Measurements from ENCODE around the gene AK2.

Gene AK2

DNA sequence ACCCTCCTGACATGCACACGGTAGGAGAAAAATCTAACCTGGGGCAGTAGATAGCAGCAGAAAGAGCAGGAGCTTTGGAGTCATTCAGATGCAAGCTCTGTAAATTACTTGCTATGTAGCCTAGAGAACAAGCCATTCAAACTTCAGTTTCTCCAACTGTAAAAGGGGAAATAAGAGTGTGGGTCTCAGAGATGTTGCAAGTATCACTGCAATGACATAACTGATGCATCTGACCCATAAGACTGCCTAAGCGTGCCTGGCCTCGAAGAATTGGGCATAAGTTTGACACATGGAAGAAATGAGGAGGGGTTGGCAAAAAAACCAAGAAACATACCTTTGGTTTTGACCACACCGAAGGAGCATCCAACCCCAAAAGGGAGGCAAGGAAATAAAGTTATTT, 5.2 kb downstream of the AK2 start:
- no peaks in the 10 kb centered on the region for H3K27me3 ChIP-seq (ENCODE audit: insufficient read depth, poor library complexity, severe bottlenecking)
- TF ChIP-seq SPI1 (IDR thresholded peaks at IDR 0.05; ENCODE audit: borderline replicate concordance, low read depth) (no peak), POLR2AphosphoS5 (IDR thresholded peaks at IDR 0.05; ENCODE audit: low read depth) (no peak), GABPA (IDR thresholded peaks at IDR 0.05; ENCODE audit: low read depth) (no peak)
- TF ChIP-seq, protein P1, sequence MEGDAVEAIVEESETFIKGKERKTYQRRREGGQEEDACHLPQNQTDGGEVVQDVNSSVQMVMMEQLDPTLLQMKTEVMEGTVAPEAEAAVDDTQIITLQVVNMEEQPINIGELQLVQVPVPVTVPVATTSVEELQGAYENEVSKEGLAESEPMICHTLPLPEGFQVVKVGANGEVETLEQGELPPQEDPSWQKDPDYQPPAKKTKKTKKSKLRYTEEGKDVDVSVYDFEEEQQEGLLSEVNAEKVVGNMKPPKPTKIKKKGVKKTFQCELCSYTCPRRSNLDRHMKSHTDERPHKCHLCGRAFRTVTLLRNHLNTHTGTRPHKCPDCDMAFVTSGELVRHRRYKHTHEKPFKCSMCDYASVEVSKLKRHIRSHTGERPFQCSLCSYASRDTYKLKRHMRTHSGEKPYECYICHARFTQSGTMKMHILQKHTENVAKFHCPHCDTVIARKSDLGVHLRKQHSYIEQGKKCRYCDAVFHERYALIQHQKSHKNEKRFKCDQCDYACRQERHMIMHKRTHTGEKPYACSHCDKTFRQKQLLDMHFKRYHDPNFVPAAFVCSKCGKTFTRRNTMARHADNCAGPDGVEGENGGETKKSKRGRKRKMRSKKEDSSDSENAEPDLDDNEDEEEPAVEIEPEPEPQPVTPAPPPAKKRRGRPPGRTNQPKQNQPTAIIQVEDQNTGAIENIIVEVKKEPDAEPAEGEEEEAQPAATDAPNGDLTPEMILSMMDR (IDR thresholded peaks at IDR 0.05; ENCODE audit: insufficient read depth, low read length), result no peak
- TF ChIP-seq, protein P2, sequence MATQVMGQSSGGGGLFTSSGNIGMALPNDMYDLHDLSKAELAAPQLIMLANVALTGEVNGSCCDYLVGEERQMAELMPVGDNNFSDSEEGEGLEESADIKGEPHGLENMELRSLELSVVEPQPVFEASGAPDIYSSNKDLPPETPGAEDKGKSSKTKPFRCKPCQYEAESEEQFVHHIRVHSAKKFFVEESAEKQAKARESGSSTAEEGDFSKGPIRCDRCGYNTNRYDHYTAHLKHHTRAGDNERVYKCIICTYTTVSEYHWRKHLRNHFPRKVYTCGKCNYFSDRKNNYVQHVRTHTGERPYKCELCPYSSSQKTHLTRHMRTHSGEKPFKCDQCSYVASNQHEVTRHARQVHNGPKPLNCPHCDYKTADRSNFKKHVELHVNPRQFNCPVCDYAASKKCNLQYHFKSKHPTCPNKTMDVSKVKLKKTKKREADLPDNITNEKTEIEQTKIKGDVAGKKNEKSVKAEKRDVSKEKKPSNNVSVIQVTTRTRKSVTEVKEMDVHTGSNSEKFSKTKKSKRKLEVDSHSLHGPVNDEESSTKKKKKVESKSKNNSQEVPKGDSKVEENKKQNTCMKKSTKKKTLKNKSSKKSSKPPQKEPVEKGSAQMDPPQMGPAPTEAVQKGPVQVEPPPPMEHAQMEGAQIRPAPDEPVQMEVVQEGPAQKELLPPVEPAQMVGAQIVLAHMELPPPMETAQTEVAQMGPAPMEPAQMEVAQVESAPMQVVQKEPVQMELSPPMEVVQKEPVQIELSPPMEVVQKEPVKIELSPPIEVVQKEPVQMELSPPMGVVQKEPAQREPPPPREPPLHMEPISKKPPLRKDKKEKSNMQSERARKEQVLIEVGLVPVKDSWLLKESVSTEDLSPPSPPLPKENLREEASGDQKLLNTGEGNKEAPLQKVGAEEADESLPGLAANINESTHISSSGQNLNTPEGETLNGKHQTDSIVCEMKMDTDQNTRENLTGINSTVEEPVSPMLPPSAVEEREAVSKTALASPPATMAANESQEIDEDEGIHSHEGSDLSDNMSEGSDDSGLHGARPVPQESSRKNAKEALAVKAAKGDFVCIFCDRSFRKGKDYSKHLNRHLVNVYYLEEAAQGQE (IDR thresholded peaks at IDR 0.05; ENCODE audit: insufficient replicate concordance, low read depth), result no peak
- peak in 1 of 2 experiments; percentile 71 for DNase-seq (ENCODE audit: low read depth in 1 of 2, low spot score in 1 of 2)
- peak overlapping the region; percentile 28 for H3K4me3 ChIP-seq (replicated peaks; ENCODE audit: insufficient read depth, low read length)
- peak overlapping the region; percentile 70 for H3K27ac ChIP-seq (replicated peaks)

DNA sequence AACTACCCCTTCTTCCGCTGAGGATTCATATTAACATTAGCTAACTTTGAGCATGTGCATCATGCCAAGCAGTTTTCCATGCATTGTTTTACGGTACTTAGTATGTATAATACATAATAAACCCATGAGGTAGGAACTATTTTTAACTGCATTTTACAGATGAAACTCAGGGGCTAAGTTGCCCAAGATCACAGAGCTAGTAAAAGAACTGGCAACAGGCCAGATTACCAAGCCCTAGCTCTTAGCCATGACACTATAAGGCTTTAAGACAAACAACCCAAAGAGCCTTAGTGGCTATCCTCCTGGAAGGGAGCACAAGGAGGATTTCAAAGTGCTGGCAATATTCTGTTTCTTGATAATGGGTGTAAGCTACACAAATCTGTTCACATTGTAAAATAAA, 6.1 kb downstream of the AK2 start:
- Histone ChIP-seq H3K27me3 (ENCODE audit: insufficient read depth, poor library complexity, severe bottlenecking) (no peaks in the 10 kb centered on the region), H3K27ac (replicated peaks) (peak overlapping the region; percentile 70), H3K4me3 (replicated peaks; ENCODE audit: insufficient read depth, low read length) (no peak overlapping the region)
- no peak for TF ChIP-seq GABPA (IDR thresholded peaks at IDR 0.05; ENCODE audit: low read depth)
- TF ChIP-seq, protein P2 (IDR thresholded peaks at IDR 0.05; ENCODE audit: insufficient replicate concordance, low read depth), result no peak
- peak in 1 of 2 experiments; percentile 42 for DNase-seq (ENCODE audit: low read depth in 1 of 2, low spot score in 1 of 2)

DNA sequence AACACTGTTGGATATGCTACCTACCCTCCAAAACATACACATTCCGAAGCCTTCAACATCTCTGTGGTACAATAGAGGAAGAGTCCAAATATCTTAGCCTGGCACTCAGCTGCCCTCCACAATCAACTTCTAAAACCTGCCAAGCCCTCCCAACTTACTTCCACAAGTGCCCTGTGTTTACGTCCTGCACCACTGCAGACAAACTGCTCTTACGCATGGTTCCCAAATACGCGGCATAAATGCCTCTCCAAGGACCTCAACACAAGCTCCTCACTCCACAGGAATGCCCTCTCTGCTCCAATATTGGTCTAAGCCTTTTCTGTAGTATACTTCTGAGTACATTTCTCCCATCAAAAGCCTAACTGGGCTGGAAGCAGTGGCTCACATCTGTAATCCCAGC, 6.8 kb downstream of the AK2 start:
- DNase-seq (ENCODE audit: low read depth in 1 of 2, low spot score in 1 of 2), result no peak
- TF ChIP-seq, protein P2 (IDR thresholded peaks at IDR 0.05; ENCODE audit: insufficient replicate concordance, low read depth), result no peak
- TF ChIP-seq GABPA (IDR thresholded peaks at IDR 0.05; ENCODE audit: low read depth), result no peak
- TF ChIP-seq POLR2AphosphoS5 (IDR thresholded peaks at IDR 0.05; ENCODE audit: low read depth), result no peak
- TF ChIP-seq, protein P1 (IDR thresholded peaks at IDR 0.05; ENCODE audit: insufficient read depth, low read length), result no peak
- TF ChIP-seq SPI1 (IDR thresholded peaks at IDR 0.05; ENCODE audit: borderline replicate concordance, low read depth), result no peak
- H3K4me3 ChIP-seq (replicated peaks; ENCODE audit: insufficient read depth, low read length), result no peak overlapping the region
- H3K27me3 ChIP-seq (ENCODE audit: insufficient read depth, poor library complexity, severe bottlenecking), result no peaks in the 10 kb centered on the region
- H3K27ac ChIP-seq (replicated peaks), result peak overlapping the region; percentile 15; the same call in 1 of the 2 replicates

Measured in HL-60 (cell line).